ENCODE measurements around the gene CABP7. TPM values are rescaled to one million over a fixed set of nuclear protein-coding genes. Genes with fewer than 3 reads are reported as not detected.

CABP7 gene
- polyA plus RNA-seq, 5 donors = 0.10 to 0.28 (median 0.21) TPM

- no peak for DNase-seq
These were observed 17.5 kb upstream of the CABP7 start for GRCh38 chr22:29702000-29702930.

GRCh38 chr22:29702931-29703501 lies 16.8 kb upstream of the CABP7 start:
- no peak for DNase-seq

DNA sequence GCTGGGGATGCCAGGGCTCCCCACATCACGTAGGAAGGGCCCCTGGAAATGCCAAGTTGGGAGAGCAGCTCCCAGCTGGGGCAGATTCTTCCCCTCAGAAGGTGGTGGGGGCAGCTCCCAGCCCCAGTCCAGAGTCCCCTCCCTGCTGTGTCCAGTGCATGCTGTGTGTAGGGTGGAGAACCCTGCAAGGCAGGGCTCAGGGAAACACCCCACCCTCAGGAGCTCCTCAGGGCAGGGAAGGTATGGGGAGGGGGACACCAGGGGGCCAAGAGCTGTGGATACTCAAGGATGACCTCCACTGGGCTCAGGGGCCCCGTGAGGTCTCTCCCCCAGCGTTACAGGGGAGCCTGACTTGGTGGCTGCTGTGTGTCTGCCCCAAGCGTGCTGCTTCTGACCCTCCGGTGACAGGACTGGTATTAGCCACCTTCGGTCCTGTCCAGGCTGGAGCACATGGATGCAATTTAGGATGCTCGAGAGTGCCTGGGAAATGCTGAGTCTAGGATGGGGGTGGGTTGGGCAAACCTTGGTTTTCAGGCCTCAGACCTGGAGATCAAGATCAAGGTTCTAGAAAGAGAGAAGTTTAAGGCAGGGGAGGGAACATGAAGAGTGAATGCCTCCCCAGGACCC lies 16.1 kb upstream of the CABP7 start:
- no peak for DNase-seq

GRCh38 chr22:29704528-29705285 lies 15.1 kb upstream of the CABP7 start:
- peak; percentile 67 to 71 for DNase-seq

DNA sequence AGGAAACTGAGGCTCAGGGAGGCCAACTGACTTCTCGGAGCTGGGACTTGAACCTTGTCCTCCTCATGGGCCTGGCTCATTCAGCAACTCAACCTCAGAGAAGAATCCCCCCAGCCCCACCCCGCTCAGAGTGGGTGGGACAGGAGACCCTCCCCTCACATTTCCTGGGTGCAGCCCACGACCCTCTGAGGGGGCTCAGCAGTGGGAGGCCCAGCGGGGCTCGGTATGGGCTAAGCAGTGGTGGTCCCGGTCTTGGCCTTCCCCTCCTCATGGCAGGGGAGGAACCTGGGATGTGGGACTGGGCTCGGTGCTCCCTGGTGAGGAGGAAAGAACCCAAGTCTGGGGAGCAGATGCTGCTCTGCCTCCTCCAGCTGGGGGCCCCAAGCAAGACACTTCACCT lies 14.2 kb upstream of the CABP7 start:
- DNase-seq = no peak

DNA sequence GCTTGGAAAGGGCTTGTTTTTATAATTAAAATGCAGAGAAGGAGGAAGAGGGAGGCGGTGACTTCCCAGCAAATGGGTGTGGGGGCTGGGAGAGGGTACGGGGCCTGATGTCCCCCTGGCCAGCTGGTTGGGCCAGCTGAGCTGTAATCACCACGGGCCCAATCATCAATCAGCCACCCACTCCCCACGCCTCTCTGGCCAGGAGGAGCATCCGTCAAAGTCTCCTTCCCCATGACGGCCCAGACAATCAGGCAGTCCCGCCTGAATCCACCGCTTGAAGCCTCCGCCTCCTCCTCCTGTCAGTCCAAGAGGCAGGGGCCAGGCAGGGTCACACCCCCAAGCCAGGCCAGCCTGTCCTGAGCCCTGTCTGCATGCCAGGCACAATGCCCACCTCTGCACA lies 13.3 kb upstream of the CABP7 start:
- no peak for DNase-seq

DNA sequence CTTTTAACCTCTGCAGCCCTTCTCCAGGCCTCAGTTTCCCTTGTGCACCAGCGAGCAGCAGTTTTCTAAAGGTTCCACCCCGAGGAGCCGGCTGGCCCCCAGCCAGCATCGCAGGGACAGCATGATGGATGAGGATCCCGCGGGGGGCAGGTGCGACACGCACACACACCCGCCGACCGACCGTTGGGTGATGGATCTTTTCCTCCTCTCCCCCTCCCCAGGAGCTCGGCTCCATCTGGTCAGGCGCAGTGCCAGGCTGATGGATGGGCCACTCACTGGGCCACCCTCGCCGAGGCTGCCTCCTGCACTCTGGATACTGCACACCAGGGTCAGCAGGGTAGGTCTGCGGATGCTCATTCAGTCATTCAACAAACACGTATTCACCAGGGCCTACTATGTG lies 12.8 kb upstream of the CABP7 start:
- DNase-seq = no peak

DNA sequence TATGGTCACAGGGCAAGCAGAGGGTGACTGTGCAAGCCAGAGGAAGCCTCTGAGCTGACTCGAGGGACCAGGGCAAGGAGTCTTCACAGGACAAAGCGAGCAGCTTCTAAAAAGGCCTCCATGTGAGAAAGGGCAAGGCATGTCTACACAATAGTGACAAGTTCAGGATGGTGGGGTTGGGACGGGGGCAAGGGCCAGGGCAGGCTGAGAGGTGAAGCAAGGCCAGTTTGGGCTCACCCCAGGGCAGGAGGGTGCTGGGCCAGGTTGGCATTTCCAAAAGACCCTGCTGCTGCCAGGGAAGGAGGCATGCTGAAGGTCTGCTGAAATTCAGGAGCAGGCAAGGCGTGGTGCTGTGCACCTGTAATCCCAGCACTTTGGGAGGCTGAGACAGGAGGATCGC lies 12.3 kb upstream of the CABP7 start:
- no peak for DNase-seq

- DNase-seq = no peak
These were observed 9.6 kb upstream of the CABP7 start for GRCh38 chr22:29710193-29710592.

DNA sequence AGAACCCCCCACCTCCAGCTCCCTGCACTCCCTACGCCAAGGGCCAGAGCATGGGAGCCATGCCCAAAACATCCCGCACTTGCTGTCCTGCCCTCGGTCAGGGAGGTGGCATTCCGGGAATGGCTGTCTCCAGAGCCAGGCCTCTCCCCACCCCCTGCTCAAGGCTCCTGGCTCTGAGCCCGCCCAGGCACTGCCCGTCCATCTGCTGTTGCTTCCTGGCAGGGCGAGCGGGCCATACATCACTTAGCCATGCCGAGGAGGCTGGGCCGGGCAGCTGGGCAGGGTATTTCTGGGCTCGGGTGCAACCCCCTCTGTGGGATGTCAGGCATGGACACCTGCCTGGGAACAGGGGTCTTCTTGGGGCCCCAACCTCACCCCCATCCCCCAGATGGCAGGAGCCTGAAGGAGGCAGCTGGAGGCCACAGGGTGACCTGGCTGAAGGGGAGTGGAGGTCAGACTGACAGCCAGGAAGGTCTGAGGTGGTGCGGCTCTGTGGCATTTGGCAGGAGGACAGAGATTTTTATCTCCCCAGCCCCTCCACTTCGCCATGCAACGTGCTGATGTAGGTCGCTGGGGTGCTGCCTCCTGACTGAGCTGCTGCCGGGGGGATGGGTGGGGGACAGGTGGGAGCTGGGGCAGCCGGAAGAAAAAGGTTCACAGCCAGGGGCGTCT lies 8.7 kb upstream of the CABP7 start:
- DNase-seq = no peak

GRCh38 chr22:29712119-29712518 lies 7.7 kb upstream of the CABP7 start:
- DNase-seq = no peak

DNA sequence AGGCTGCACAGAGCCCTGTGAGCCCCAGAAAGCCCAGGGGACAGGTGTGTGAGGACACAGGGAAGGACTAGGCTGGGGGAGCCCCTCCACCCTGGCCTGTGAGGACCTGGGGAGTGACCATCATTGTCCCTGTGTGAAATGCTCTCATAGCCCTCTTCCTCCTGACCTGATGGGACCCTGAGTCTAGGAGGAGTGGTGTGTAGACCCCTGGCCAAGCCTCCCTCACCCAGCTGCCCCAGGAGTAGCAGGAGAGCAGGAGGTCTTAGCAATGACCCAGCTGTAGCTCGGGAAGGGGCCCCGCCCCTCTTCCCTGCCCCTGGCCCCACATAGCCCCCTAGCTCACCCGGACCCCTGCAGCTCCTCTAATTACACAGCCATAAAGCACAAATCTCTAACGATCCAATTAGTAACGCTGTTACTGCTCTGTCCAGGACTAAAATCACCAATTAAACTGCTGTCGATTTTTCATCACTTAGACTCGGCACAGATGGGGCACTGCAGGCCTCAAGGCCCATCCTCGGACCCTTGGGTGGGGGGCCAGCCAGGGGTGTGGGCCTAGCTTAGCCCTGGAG lies 6.6 kb upstream of the CABP7 start:
- no peak for DNase-seq

DNA sequence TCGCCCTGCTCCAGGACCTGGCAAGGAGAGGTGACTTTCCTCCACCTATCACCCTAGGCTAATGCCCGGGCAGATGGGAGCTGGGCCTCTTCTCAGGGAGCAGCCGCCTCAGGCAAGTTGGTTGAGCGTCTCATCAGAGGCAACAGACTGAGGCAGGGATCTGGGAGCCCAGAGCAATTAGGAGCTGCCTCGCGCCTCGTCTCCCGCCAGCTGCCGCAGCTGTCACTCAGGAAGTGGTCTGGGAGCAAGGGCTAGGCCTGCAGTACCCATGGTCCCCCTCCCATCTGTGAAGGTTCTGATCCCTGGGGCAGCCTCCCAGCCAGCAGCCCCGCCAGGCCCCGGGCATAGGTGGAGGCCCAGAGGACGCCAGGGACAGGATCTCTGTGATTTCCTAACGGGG lies 4.6 kb upstream of the CABP7 start:
- DNase-seq = no peak

DNA sequence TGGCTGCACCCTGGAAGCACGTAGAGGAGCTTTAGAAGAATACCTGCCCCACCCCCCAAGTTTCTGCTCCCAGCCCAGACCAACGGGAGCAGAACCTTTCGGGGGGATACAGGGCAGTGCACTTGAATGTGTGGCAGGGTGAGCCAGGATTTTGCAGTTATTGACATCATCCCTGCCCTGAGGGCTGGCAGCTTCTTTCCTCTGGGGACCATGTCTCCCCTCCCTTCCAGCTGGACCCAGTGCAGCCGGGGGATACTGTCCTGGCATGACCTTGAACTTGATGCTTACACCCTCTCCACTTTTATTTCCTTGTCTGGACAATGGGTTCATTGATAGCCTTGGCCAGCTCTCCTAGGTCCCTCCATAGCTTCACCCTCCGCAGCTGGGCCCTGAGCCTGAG lies 4.1 kb upstream of the CABP7 start:
- no peak for DNase-seq

DNA sequence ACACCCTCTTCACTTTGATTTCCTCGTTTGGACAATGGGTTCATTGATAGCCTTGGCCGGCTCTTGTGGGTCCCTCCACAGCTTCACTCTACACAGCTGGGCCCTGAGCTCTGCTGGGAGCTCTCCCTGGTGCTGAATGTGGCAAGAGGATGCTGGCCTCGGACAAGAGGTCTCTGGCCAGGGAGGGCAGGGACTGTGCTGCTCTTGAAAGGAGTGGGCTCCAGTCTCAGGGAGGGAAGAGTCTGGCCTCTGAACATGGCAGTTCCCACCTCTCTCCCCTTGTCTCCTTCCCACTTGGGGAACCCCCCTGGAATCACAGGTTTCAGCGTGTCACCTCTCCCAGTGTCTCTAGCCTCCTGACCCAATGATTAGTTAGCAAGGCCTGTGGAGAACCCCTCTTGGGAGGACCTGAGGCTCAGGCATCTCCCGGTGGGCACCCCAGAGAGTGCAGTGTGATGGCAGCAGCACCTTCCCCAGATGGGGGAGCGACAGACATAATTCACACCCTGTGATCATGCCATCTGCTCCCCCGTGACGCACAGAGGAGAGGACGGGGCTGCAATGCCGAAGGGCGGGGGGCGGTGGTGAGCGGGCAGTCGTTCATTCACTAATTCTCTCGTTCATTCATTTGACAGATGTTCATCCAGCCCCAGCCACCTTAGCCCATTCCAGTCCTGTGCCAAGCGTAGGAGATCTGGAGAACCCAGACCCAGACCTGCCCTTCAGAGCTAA lies 2.8 kb upstream of the CABP7 start:
- peak; percentile 71 to 78 for DNase-seq

DNA sequence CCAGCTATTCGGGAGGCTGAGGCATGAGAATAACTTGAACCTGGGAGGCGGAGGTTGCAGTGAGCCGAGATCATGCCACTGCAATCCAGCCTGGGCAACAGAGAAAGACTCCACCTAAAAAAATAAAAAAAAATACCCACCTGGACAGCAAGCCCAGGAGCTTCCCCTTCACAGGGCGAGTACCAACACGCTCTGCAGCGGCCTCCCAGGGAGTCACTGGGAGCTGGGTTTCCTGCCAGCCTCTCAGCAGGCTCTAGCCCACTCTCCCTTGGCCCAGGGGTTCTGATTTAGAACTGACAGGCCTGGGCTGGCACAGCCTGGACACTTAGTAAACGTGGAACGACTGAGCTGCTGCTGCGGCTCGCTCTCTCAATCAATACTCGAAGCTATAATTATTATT lies 2.0 kb upstream of the CABP7 start:
- DNase-seq = no peak

DNA sequence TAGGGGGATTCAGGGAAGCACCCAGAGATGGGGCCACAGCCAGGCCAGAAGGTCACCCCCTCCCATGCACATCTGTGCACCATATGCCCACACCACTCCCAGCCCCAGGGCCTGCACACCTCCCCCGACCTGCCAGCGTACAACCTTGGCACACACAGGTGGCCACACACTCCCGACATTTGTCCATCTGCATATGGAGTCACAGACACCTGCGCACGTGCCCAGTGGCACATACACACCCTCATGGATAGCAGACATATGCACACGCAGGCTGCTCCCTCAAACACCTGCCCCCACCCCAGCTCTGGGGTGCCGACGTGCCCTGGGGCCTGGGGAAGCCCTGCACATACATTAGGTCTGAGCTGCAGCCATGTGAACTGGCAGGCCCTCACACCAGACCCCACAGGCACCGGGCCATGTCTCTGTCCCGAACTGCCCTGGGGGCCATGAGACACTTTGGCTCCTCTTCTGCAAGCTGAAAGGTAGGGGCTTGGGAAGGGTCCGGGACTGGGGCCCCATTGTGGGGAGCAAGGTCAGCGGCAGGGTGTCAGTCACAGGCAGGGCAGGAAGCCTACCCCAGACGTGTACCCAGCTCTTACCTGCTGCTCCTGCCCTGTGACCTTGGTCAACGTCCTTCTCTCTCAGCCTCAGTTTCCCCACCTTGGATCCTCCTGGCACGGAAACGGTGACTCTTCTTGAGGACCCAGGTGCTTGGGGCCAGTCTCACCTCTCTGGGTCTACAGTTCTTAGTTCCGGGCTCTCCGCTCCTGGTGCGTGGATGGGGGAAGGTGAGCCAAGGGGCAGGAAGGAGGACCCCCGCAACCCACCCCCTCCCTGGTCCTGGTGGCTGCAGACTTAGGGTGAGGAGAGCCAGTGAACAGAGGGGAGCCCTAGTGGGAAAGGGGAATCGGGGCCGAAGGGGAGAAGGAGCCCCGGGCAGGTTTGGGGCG lies 579 bp upstream of the CABP7 start:
- DNase-seq = no peak

GRCh38 chr22:29720811-29721323 lies 1.1 kb downstream of the CABP7 start:
- DNase-seq = no peak

- DNase-seq = no peak
These were observed 2.3 kb downstream of the CABP7 start for GRCh38 chr22:29722151-29722550.
